IMR-90 (cell line): ENCODE data around the gene GRAMD4.

Experiments used
- CEBPB ChIP-seq: IDR thresholded peaks from 2 replicates; pipeline ENCODE4 v1.6.1; 2012; ENCODE audit warnings: low read depth, low read length, improper control_type of control experiment
- MAFK ChIP-seq: IDR thresholded peaks from 2 replicates; pipeline ENCODE4 v1.6.1; 2012; ENCODE audit warnings: low read depth, low read length, improper control_type of control experiment
- NFE2L2 ChIP-seq: fragments of 150-350 bp; IDR thresholded peaks from 2 replicates; pipeline ENCODE4 v1.6.1; 2016; ENCODE audit warnings: low read depth, mild to moderate bottlenecking, low read length
- RFX5 ChIP-seq: IDR thresholded peaks from 2 replicates; pipeline ENCODE4 v1.8.0; 2012; ENCODE audit warnings: low read depth, mild to moderate bottlenecking, low read length, moderate library complexity
- TF ChIP-seq, protein P1 (sequence below): conservative IDR thresholded peaks from 2 replicates; pipeline ENCODE4 v1.5.1; 2012; ENCODE audit warnings: mild to moderate bottlenecking, low read depth, low read length, improper control_type of control experiment

DNA sequence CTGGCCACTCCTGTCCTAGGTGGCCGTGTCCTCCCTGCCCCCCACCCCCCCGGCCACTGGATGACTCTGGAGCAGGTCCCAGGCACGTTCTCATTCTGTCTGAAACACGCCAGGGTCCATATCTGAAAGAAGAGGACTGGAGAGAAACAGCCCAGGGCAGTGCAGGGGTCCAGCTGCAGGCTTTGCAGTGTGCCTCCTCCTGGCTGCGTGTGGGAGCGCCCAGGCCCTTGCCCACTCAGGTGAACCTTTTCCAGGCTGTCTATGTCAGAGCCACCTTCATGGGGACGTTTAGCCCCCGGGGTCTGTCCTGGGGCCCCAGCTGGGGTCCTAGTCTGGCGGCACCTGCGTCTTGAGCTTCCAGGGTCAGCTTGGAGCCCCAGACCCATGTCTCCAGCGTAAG, 15.6 kb downstream of the GRAMD4 start:
- TF ChIP-seq, protein P1, sequence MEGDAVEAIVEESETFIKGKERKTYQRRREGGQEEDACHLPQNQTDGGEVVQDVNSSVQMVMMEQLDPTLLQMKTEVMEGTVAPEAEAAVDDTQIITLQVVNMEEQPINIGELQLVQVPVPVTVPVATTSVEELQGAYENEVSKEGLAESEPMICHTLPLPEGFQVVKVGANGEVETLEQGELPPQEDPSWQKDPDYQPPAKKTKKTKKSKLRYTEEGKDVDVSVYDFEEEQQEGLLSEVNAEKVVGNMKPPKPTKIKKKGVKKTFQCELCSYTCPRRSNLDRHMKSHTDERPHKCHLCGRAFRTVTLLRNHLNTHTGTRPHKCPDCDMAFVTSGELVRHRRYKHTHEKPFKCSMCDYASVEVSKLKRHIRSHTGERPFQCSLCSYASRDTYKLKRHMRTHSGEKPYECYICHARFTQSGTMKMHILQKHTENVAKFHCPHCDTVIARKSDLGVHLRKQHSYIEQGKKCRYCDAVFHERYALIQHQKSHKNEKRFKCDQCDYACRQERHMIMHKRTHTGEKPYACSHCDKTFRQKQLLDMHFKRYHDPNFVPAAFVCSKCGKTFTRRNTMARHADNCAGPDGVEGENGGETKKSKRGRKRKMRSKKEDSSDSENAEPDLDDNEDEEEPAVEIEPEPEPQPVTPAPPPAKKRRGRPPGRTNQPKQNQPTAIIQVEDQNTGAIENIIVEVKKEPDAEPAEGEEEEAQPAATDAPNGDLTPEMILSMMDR = no peak
- TF ChIP-seq MAFK = no peak
- no peak for TF ChIP-seq NFE2L2
- TF ChIP-seq CEBPB = no peak
- TF ChIP-seq RFX5 = no peak
